GM18498 (cell line): ENCODE data around the gene SUSD1.

Source experiments
- ATAC-seq: cut with Tn5 transposase; IDR thresholded peaks from one replicate; pipeline ENCODE4 v1.9.1; 2021; ENCODE audit warnings: mild to moderate bottlenecking, moderate library complexity; ENCODE audit not compliant: unreplicated experiment

SUSD1 gene

DNA sequence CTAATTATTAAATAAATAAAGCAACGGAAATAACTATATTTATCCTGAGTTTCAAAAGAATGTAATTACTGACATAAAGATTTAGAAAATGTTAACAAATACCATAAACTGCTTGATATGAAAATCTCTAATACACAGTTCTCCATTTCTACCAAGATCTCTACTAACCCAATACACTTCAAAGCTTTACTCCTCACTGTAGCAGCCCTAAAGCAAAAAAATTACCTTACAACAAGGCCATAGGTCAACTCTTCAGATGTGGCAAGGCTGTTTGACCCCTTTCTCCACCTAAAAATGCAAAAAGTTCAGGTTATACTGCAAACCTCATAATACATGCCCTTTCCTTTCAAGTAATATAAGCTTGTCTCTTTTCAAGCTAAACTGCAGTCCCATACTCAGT is 181.8 kb downstream of the SUSD1 start:
- ATAC-seq, result no peak

DNA sequence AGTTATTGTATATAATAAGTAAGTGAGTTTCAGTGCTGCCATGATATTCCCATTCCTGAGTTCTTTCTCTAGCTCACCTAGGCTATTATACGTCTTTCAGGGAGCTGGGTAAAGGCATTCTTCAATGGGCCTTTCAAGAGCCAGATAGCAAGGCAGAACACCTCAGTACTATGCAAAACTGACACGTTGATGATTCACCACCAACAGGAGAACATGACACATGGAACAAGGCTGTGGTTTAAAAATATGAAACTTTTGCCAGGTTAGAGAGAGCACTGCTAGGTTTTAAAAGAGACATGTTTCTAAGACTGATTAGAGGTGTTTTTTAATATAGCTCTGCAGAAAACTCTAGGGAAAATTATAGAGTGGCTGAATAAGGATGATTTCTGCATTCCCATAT is 182.6 kb downstream of the SUSD1 start:
- peak; percentile 86 for ATAC-seq

DNA sequence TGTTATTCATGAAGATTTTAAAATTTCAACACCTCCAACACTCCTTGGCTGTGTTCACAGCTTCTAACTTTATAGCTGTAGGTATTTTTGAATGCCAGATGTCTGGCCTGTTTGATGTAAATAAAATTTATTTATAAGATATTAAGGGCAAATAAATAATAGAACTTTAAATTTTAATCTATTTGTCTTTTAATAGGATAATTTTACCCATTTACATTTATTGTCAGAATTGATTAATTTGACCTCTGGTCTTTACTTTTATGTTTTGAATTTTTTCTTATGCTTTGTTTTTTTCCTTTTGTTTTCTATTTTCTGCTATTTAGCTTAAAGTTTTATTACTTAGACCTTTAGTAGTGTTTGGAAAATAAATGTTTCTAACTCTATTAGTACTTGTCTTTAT is 183.9 kb downstream of the SUSD1 start:
- no peak for ATAC-seq
